ENCODE results near the gene ATP6V0B.

GRCh38 chr1:43970502-43970901 lies 4.3 kb upstream of the ATP6V0B start:
- TF ChIP-seq, protein P1, sequence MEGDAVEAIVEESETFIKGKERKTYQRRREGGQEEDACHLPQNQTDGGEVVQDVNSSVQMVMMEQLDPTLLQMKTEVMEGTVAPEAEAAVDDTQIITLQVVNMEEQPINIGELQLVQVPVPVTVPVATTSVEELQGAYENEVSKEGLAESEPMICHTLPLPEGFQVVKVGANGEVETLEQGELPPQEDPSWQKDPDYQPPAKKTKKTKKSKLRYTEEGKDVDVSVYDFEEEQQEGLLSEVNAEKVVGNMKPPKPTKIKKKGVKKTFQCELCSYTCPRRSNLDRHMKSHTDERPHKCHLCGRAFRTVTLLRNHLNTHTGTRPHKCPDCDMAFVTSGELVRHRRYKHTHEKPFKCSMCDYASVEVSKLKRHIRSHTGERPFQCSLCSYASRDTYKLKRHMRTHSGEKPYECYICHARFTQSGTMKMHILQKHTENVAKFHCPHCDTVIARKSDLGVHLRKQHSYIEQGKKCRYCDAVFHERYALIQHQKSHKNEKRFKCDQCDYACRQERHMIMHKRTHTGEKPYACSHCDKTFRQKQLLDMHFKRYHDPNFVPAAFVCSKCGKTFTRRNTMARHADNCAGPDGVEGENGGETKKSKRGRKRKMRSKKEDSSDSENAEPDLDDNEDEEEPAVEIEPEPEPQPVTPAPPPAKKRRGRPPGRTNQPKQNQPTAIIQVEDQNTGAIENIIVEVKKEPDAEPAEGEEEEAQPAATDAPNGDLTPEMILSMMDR (IDR thresholded peaks at IDR 0.05), result no peak
- no peak for TF ChIP-seq POLR2A (IDR thresholded peaks at IDR 0.05)

All from lower leg skin (tissue), 3 donors.